PC-3 (cell line): ENCODE measurements around the gene ST3GAL2.

Source experiments
- CTCF ChIP-seq: fragments of 300-600 bp; sonication (generic); conservative IDR thresholded peaks from 2 replicates; pipeline ENCODE4 v1.5.1; 2017; ENCODE audit warnings: antibody characterized with exemption, low read depth, mild to moderate bottlenecking, low read length
- EZH2 ChIP-seq: fragments of 300-600 bp; sonication (generic); IDR thresholded peaks from one replicate; pipeline ENCODE4 v1.6.1; 2017; ENCODE audit warnings: antibody characterized with exemption, mild to moderate bottlenecking, low read length; ENCODE audit not compliant: unreplicated experiment
- EZH2phosphoT487 ChIP-seq: fragments of 300-600 bp; sonication (generic); IDR thresholded peaks from 2 replicates; pipeline ENCODE4 v1.6.1; 2018; ENCODE audit warnings: mild to moderate bottlenecking, antibody characterized with exemption, low read length, borderline replicate concordance

- no peak for TF ChIP-seq CTCF
- no peak for TF ChIP-seq EZH2phosphoT487
- TF ChIP-seq EZH2 = no peak
Observed at GRCh38 chr16:70421014-70421413, 17.9 kb downstream of the ST3GAL2 start.
